ENCODE measurements around the gene TNNC1.

The TNNC1 gene

GRCh38 chr3:52452570-52453221 is 1.1 kb downstream of the TNNC1 start:
- in situ Hi-C loops (cut with HindIII; ENCODE audit: low sequenced_read_pairs): no loop called here
- DNase-seq (ENCODE audit: low read depth, low spot score): no peak
- no peak for TF ChIP-seq CTCF (IDR thresholded peaks at IDR 0.05; ENCODE audit: low read depth, low read length)
- H3K4me3 ChIP-seq (ENCODE audit: low read depth, low read length): no peak overlapping the region

DNA sequence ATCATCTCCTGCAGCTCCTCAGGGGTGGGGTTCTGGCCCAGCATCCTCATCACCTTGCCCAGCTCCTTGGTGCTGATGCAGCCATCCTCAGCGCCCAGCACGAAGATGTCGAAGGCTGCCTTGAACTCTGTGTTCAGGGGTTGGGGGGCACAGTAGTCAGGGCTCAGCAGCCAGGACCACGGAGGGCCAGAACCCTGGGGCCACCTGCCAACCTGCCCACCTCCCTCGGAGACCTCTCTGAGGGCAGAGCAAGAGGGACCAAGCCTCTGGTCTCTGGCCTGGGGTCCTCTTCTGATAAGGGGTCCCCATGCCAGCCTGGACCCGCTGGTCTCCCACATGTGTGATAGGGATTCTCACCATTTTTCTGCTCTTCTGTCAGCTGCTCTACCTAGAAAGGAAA is 1.7 kb downstream of the TNNC1 start:
- in situ Hi-C loops (cut with HindIII; ENCODE audit: low sequenced_read_pairs): no loop called here
- no peak overlapping the region for H3K4me3 ChIP-seq (ENCODE audit: low read depth, low read length)
- DNase-seq (ENCODE audit: low read depth, low spot score): no peak
- no peak for TF ChIP-seq CTCF (IDR thresholded peaks at IDR 0.05; ENCODE audit: low read depth, low read length)

DNA sequence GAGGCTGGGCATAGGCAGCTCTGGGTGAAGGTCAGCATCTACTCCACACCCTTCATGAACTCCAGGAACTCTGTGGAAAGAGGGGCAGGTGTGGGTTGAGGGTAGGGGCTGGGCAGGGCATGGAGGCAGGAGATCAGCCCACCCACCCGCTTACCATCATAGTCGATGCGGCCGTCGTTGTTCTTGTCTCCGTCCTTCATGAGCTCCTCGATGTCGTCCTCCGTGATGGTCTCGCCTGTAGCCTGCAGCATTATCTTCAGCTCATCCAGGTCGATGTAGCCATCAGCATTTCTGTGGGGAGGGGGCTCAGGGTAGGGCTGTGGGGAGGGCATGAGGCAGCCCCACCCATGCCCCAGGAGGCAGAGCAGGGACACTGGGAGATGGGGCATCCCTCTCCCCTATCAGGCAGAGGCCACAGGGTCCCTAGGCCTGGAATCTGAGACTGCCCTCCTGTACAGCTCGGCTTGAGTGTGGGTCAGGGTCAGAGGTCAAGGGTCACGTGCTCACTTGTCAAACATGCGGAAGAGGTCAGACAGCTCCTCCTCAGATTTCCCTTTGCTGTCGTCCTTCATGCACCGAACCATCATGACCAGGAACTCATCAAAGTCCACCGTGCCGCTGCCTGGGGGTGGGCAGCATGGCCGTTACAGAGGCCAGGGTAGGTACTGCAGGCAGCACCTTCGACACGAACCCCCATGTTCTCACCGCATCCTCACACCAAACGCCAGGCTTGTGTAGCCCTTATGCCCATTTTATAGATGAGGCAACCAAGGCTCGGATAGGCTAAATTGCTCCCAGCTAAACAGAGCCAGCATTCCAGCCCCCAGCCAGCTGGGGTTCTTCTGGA is 2.4 kb downstream of the TNNC1 start:
- TF ChIP-seq CTCF (IDR thresholded peaks at IDR 0.05; ENCODE audit: low read depth, low read length): no peak
- DNase-seq (ENCODE audit: low read depth, low spot score): no peak
- in situ Hi-C loops (cut with HindIII; ENCODE audit: low sequenced_read_pairs): no loop called here
- no peak overlapping the region for H3K4me3 ChIP-seq (ENCODE audit: low read depth, low read length)

DNA sequence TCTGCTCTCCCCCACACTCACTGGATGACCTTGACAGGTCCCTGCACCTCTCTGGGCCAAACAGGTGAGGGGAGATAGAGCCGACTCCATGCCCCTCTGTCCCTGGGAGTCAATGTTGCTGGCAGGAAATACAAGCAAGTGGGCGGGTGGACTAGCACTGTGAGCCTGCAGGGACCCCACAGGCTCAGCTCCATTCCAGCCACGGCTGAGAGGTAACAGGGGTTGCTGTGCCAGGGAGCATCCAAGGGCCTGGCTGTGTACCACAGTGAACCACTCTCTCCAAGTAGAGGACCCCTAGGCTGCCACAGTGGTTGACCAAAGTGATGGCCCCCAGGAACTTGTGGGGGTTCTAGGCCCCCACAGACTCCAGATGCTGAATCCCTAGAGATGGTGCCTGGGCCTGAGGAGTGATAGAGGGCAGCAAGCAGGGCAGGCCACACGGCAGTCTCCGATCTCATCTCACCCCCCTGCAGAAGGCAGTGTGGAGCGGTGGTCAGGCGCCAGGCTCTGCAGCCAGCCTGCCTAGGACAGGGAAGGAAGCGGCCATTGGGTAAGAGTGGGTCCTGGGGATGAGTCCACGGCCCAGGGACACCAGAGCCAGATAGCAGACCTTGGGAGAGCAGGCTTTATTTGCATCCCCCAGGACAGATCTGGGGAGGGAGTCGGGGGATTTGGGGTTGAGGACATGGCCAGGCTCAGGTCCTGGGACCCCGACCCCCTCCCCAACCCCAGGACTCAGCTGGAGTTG is 3.2 kb downstream of the TNNC1 start:
- DNase-seq (ENCODE audit: low read depth, low spot score): no peak
- in situ Hi-C loops (cut with HindIII; ENCODE audit: low sequenced_read_pairs): no loop called here
- no peak for TF ChIP-seq CTCF (IDR thresholded peaks at IDR 0.05; ENCODE audit: low read depth, low read length)
- no peak overlapping the region for H3K4me3 ChIP-seq (ENCODE audit: low read depth, low read length)

DNA sequence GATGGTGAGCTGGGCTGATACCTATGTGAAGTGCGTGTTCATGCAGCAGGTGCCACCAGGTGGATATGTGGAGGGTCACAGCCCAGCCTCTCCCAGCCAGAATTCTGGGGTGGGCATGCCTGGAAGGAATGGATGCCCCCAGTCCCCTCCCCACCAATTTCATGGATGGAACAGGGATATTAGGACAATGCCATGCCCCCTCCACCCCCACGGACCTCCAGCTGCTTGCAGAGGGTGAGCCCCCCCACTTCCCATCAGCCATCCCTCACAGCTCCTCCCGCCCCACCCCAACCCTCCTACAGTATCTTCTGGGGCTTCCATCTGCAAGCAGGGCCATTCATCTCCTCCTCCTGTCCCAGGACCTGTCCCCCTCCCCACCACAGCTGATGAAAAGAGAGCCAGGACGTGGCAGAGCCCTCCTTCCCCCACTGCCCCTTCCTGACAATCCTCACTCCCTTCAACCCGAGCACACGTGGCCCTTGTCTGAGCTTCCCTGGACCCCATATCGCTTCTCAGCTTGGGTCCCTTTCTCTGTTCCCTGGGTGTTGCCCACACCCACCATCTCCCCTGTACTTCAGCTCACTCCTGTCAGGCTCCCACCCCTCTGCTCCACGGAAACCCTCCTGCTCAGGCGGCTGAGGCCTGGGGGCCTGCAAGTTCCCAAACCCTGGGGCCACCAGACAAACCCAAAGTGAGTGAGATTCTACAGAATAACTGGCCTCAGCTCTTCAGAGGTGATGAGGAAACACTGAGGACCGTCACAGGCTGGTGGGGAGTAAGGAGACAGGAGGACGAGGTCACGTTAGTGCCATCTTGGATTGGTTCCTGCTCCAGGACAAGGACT is 6.1 kb downstream of the TNNC1 start:
- in situ Hi-C loops (cut with HindIII; ENCODE audit: low sequenced_read_pairs): no loop called here
- H3K4me3 ChIP-seq (ENCODE audit: low read depth, low read length): no peak overlapping the region
- TF ChIP-seq CTCF (IDR thresholded peaks at IDR 0.05; ENCODE audit: low read depth, low read length): no peak
- no peak for DNase-seq (ENCODE audit: low read depth, low spot score)
